A673 (cell line): ENCODE measurements around the gene RGPD8.

Source experiments
- CTCF ChIP-seq: fragments of 300-800, 200-600 bp; sonication (generic); conservative IDR thresholded peaks from 2 replicates; pipeline ENCODE4 v1.5.1; 2017; ENCODE audit warnings: low read depth, mild to moderate bottlenecking, antibody characterized with exemption, low read length, moderate library complexity, mixed read lengths
- EZH2 ChIP-seq: fragments of 200-600 bp; sonication (generic); IDR thresholded peaks from 2 replicates; pipeline ENCODE4 v1.6.1; 2017; ENCODE audit warnings: borderline replicate concordance, low read depth, mild to moderate bottlenecking, mixed read lengths, antibody characterized with exemption, low read length; ENCODE audit not compliant: poor library complexity, severe bottlenecking

- no peak for TF ChIP-seq CTCF
- TF ChIP-seq EZH2: no peak
Measured at GRCh38 chr2:112332123-112332696, 101.2 kb downstream of the RGPD8 start.
